ENCODE data around the gene MYL12A. TPM values are rescaled to one million over a fixed set of nuclear protein-coding genes. Genes with fewer than 3 reads are reported as not detected.

The MYL12A gene
- total RNA-seq, 1 donor from 2014 or later: 219 TPM

DNA sequence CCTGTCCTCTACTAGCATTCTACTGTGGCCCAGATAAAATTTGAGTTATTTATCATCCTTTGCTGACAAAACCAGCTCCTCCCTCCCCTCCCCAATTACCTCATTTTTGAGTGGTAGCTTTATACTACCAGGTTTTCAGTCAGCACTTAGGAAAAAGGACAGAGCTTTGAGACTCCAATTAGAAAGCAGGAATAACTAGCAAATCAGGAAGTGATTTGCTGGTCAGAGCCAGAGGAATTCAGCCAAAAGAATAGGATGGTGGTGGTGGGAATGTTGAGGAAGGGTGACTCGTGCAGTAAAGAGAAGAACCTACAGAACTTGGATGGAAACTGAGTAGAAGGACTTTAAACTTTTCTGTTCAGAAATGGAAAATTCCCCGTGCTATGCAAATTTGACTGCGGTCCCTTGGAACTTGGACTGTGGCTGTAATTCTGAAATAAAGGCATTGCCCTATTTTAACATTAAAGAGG lies 18.0 kb downstream of the MYL12A start:
- Mint-ChIP-seq H3K9me3 (peaks cover 8% of the 10 kb centered on the region), H3K4me1 (ENCODE audit: unreplicated experiment) (peaks cover 53% of the 10 kb centered on the region), H3K27me3 (no peaks in the 10 kb centered on the region), H3K36me3 (peaks cover 8% of the 10 kb centered on the region), H3K4me3 (peak overlapping the region; percentile 53), H3K27ac (peak overlapping the region; percentile 61)
- TF ChIP-seq, protein P1, sequence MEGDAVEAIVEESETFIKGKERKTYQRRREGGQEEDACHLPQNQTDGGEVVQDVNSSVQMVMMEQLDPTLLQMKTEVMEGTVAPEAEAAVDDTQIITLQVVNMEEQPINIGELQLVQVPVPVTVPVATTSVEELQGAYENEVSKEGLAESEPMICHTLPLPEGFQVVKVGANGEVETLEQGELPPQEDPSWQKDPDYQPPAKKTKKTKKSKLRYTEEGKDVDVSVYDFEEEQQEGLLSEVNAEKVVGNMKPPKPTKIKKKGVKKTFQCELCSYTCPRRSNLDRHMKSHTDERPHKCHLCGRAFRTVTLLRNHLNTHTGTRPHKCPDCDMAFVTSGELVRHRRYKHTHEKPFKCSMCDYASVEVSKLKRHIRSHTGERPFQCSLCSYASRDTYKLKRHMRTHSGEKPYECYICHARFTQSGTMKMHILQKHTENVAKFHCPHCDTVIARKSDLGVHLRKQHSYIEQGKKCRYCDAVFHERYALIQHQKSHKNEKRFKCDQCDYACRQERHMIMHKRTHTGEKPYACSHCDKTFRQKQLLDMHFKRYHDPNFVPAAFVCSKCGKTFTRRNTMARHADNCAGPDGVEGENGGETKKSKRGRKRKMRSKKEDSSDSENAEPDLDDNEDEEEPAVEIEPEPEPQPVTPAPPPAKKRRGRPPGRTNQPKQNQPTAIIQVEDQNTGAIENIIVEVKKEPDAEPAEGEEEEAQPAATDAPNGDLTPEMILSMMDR (conservative IDR thresholded peaks at IDR 0.05): no peak
- DNase-seq (ENCODE audit: extremely low spot score, unreplicated experiment): no peak

DNA sequence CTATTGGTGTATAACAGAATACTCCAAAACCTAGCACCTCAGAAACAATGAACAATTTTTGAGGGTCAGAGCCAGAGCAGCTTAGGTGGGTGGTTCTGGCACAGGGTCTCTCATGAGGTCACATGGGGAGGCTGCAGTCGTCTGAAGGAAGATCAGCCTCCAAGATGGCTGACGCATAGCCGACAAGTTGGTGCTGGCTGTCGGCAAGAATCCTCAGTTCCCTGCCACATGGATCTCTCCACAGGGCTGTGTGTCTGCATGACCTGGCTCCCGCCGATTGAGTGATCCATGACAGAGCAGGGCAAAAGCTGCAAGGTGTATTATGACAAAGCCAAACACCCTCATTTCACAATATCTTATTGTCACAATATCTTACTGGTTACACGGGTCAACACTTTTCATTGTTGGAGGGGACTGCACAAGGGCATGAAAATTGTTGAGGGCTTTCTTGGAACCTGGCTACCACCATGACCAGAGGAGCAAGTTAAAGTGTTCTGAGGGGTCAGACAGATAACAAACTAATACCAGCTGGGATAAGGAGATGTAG lies 18.5 kb downstream of the MYL12A start:
- H3K4me1 Mint-ChIP-seq (ENCODE audit: unreplicated experiment): peaks cover 49% of the 10 kb centered on the region
- H3K4me3 Mint-ChIP-seq: peak overlapping the region; percentile 53
- no peak for DNase-seq (ENCODE audit: extremely low spot score, unreplicated experiment)

DNA sequence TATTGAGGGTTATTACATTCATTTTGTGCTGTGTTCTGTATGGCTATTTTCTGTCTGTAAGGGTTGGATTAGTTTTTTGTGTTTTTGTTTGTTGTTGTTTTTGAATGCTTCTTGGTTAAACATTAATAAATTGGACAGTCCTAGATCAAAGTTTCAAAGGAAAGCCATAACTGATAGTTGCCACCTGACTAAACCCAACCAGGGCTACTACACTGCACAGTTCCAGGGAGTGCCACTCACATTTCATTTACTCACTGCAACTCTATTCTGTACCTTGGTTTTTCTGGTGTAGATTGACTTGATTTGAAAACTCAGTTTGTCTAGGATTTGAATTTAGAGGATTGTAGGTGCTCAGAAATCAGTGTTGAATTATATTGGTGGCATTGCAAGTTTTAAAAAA lies 20.7 kb downstream of the MYL12A start:
- Mint-ChIP-seq H3K27ac (peak overlapping the region; percentile 93), H3K9me3 (peaks cover 8% of the 10 kb centered on the region), H3K36me3 (peaks cover 13% of the 10 kb centered on the region), H3K4me1 (ENCODE audit: unreplicated experiment) (peaks cover 42% of the 10 kb centered on the region), H3K4me3 (peak overlapping the region; percentile 19), H3K27me3 (no peaks in the 10 kb centered on the region)
- no peak for DNase-seq (ENCODE audit: extremely low spot score, unreplicated experiment)
- TF ChIP-seq, protein P1 (conservative IDR thresholded peaks at IDR 0.05): no peak

More for the DNA sequence above, 18.5 kb downstream of the MYL12A start:
- H3K9me3 Mint-ChIP-seq: peaks cover 8% of the 10 kb centered on the region
- no peaks in the 10 kb centered on the region for H3K27me3 Mint-ChIP-seq
- H3K36me3 Mint-ChIP-seq: peaks cover 5% of the 10 kb centered on the region
- TF ChIP-seq, protein P1 (conservative IDR thresholded peaks at IDR 0.05): no peak
- H3K27ac Mint-ChIP-seq: peak overlapping the region; percentile 61

DNA sequence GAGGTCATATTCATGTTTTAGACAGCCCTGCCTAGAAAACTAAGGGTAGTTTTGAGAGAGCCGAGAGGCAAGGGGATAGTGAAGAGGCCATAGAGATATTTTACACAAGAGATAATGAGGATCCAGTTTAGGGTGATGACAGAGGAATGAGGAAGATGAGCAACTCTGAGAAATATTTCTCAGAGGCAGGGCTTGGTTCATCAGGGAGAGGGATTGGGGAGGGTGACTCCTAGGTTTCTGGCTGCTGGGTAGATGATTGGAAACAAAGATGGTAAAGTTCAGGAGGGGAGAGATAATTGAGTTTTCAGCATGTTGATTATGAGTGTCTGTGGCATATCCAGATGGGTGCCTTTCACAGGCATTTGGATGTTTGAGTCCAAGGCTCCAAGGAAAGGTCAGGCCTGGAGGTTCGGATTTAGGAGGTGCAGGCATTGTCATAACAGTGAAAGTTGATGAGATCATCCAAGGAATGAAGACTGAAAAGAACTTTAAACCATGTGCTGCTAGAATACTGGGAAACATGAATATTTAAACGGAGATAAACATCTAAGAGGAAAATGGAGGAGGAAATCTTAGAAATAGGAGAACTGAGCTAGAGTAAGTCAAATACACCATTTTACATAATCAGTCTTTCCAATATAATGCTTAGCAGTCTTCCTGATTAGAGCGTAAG lies 21.8 kb downstream of the MYL12A start:
- H3K27ac Mint-ChIP-seq: peak overlapping the region; percentile 93
- peaks cover 8% of the 10 kb centered on the region for H3K9me3 Mint-ChIP-seq
- peaks cover 34% of the 10 kb centered on the region for H3K4me1 Mint-ChIP-seq (ENCODE audit: unreplicated experiment)
- peak overlapping the region; percentile 50 for H3K4me3 Mint-ChIP-seq
- TF ChIP-seq, protein P1 (conservative IDR thresholded peaks at IDR 0.05): no peak
- no peak for DNase-seq (ENCODE audit: extremely low spot score, unreplicated experiment)
- H3K27me3 Mint-ChIP-seq: no peaks in the 10 kb centered on the region
- peaks cover 17% of the 10 kb centered on the region for H3K36me3 Mint-ChIP-seq

DNA sequence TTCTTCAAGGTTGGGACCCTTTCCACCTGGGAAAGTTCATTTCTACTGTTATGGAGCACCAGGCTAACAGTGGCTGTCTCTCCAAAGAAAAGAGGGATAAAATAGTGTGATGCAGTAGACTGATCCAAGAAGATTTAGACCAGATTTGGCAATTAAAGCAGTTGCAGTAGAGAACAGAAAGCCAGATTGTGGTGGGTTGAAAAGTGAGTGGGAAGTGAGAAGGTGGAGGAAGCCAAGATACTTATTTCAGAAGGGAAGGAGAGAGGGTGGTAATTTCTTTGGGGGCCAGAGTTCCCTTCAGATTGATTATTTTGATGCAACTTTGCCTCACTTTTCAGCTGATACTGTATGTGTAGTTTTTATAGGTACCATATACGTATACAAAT lies 22.3 kb downstream of the MYL12A start:
- Mint-ChIP-seq H3K27ac (peak overlapping the region; percentile 93), H3K36me3 (peaks cover 19% of the 10 kb centered on the region), H3K27me3 (no peaks in the 10 kb centered on the region), H3K4me1 (ENCODE audit: unreplicated experiment) (peaks cover 29% of the 10 kb centered on the region), H3K4me3 (peak overlapping the region; percentile 11), H3K9me3 (peaks cover 8% of the 10 kb centered on the region)
- TF ChIP-seq, protein P1 (conservative IDR thresholded peaks at IDR 0.05): no peak
- DNase-seq (ENCODE audit: extremely low spot score, unreplicated experiment): no peak
